Middle frontal gyrus (tissue), 1 donor: ENCODE results near the gene PSMC4.
A peak's percentile ranks its signal among the peaks of the same experiment; 100 is the strongest.

ENCODE experiments used
- DNase-seq: peaks from one replicate; pipeline ENCODE4 v3.0.0-alpha.2; 2015; ENCODE audit warnings: low spot score; ENCODE audit errors: extremely low spot score

PSMC4 gene

DNA sequence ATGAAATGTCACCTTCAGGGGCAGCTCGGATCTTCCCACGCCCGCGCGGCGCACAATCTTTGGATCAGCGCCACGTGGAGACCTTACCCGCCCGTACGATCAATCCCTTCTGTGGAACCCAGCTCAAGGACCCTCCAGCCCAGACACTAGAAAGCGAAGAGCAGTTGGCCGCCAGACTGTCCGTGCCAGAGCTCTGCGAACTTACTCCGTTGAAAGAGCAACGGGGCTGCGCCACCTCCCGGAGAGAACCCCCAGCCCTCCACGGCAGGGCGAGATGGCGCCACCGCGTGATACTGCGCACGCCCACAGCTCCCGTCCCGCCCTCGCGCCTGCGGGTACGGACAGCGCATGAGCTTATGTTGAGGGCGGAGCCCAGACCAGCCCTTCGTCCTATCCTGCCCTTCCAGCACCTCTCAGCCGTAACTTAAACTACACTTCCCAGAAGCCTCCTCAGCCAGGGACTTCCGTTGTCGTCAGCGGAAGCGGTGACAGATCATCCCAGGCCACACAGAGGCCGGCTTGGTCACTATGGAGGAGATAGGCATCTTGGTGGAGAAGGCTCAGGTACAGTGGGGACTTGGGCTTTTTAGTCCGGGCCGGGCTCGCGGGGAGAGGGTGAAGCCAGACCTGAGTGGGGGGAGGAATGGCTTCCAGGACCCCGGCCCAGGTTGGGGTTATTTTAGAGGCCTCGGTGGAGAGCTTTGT lies at the start of gene PSMC4:
Gene PSMC4, plus strand, starts transcription at position 491 of the 705 bp plus-strand sequence. Its CDS starts 38 bp downstream, at position 529.
- peak; percentile 95 for DNase-seq

DNA sequence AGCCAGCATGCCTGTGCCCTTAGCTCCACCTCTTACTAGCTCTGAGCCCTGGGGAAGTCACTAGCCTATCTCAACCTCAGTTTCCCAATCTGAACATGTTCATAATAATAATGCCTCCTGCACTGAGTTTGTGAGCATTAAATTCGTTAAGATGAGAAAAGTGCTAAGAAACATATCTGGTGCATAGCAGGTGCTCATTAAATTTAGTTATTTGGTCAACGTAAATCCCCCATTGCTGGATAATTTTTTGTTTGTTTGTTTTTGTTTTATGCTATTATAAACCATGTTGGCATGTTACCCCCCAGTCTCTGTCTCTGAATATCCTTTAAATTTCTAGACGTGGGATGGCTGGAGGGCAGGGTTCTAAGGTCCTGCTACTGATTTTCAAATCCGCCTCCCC lies 47.1 kb upstream of the PSMC4 start:
- no peak for DNase-seq

DNA sequence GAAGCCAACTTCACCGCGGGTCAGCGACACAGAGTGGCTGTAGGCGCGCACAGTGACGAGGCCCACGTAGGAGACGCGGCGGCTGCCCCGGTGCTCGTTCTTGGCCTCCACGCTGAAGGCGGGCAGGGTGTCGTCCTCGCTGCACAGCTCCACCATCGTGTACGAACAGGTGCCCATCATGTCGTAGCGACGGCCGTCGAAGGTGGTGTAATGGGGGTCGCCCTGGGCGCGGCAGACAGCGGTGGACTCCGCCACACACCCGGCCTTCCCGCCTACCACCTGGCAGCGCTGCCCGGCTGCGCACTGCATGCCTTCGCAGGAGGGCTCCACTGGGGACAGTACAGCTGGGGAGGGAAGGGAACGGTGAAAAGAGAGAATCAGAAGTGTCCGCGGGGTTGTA lies 46.6 kb upstream of the PSMC4 start:
- no peak for DNase-seq

DNA sequence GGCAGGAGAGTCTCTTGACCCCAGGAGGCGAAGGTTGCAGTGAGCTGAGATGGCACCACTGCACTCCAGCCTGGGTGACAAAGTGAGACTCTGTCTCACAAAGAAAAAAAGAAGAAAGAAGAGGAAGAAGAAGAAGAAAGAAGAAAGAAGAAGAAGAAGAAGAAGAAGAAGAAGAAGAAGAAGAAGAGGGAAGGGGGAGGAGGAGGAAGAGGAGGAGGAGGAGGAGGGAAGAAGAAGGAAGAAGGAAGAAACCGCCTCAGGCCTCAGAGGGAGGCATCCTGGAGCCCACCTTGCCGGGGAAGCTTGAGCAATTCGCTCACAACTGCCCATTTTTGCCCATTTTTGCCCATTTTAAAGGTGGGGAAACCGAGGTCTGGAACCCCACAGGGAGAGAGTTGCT lies 46.0 kb upstream of the PSMC4 start:
- DNase-seq = no peak

DNA sequence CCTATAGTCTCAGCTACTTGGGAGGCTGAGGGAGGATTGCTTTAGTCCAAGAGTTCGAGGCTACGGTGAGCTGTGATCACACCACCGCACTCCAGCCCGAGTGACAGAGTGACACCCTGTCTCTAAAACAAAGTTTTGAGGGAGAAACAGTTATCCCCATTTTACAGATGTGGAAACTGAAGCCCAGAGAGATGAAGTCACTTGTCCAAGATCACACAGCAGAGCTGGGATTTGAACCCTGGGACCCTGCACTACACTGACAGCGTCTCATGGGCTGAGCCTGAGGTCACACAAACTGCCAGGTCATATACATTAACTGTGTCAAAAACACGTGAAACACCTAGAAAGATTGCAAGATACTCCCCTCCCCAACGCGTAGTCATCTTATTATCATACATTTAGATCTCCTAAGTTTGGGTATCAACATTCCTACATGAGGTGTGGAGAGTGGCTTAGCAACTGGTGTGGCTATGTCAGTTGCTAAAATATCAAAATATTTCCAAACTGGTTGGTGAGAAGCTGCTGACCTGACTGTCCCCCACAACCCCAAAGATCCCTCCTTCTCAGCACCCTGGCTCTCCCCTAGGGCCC lies 44.7 kb upstream of the PSMC4 start:
- no peak for DNase-seq

DNA sequence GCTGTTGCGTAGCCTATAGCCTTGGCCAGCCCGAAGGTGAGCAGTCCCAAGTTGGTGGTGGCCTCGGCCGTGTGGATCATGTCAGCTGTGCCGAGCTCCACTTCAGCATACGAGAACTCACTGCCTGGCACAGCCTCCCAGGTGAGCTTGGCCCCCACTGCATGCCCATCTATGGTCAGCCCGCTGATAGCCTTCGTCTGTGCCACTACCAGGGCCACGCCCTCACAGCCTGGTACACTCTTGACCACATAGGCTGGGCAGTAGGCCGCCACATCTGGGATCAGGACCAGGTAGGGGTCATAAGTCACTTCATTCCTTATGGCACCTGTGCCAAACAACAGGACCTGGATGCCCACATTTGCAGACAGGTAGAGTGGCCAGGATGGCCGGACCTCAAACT lies 43.9 kb upstream of the PSMC4 start:
- DNase-seq = no peak

DNA sequence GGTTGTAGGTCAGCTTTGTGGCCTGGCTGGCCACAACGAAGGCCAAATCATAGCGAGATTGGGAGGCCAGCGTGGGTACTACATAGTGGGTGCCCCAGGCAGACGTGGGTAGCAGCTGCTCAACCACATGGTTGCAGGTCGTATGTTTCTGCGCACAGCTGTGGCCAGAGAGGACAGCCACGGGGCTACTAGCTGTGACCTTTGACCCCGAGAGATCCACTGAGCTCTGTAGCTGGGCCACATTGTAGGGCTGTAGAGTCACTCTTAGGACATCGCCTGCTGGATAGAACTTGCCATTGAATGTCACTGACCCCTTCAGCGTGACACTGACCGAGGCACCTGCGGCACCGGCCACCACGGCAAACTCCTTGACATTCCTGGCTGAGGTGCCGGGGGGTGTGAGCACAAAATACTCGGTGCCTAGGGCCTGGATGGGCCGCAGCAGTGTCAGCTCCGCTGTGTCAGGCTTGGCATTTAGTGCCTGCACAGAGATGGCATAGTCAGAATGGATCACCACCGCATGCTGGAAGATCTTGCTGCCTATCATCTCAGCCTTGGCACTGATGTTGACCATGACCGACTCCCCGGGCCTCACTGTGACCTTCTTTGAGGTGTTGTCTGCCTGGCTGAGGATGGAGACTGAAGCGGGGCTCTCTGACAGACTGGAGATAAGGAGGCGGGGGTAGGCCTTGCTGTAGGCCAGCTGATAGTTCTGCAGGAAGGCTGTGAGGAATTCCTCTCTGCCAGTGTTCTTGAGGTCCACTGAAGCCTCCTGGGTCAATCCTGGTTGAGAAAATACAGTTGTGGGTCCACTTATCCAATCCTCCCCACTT lies 43.2 kb upstream of the PSMC4 start:
- DNase-seq = no peak

DNA sequence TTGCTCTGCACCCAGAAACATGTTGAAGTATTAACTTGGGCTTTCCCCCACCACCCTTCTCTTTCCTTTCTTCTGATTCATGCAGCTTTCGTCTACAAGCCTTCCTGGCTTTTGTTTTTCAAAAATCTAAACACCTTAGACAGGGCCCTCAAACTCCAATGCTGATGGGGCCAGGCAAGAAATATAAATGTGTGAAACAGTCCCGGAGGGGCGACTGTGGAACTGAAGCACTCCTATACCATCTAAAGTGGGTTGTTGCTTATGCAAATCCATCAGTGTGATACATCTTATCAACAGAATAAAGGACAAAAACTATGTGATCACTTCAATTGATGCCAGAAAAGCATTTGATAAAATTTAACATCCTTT lies 42.6 kb upstream of the PSMC4 start:
- no peak for DNase-seq

DNA sequence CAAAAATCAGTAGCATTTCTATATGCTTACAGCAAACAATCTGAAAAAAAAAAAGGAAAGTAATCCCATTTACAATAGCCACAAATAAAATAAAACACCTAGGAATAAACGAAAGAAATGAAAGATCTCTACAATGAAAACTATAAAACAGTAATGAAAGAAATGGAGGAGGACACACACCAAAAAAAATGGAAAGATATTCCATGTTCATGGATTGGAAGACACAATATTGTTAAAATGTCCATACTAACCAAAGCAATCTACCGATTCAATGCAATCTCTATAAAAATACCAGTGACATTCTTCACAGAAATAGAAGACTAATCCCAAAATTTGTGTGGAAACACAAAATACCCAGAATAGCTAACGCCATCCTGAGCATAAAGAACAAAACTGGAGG lies 41.2 kb upstream of the PSMC4 start:
- no peak for DNase-seq

DNA sequence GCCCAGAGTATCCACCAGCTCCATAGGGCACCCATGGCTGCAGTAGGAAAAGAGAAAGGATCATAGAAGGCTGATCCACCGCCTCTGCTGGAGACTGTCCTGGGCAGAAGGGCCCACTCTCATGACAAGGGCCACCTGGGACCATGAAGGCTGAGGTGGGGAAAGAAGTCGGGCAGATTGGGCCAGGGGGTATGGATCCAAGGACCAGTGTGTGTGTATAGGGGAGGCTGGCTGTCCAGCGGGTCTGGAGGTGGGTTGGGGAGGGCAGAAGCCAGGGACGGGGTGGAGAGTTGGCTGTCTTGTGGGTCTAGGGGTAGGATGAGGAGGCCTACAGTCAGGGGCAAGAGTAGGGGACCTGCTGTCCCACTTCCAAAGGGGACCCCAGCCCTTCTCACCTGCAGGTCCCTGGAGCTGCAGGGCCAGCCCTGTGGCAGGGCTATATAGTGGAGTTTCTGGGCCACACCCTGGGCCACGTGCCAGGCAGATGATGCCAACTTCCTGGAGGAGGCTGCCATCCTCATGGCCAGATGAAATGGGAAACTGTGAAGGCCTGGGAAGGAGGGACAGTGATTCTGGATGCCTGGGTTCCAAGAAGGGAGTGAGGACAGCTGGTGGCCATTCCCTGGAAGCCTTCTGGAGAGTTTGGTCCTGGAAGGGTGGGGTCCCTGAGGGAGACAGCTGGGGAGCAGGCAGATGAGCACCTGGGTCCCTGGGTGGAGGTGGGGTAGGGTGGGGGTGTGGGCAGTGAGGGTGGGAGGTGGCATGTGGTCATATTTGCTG lies 36.2 kb upstream of the PSMC4 start, which contains the start of gene FCGBP:
Gene FCGBP, minus strand, starts transcription at position 51 of the 780 bp plus-strand sequence.
- no peak for DNase-seq

DNA sequence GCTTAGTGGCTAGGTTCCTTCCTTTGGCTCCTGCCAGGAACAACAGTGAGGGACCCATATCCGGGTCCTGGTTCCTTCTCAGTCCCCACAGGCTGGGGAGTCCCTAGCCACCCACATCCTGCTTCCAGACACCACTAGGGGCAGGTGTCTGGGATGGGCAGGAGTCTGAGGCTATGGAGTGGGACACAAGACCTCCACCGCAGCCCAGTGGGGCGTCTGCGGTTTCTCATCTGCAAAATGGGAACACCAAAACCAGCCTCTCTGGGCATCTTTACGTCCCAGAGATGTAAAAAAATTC lies 35.7 kb upstream of the PSMC4 start:
- DNase-seq = no peak

DNA sequence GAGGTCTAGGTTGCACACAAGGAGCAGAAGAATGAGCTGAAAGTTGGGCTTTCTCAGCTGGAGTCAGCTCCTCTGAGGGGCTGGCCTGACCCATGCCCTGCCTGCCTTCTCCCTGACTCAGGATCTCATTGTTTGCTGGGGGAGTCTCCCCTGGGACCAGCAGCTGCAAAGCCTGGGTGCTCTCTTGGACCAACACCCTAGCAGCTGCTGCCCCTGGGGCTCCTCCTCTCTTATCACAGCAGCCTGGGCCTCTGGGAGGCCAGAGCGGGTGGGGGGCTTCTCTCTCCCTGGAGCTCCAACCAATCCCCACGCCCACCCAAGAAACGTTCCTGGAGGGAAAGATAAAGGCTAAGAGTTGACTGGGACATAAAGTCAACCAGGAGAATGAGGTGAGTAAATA lies 34.9 kb upstream of the PSMC4 start:
- no peak for DNase-seq

DNA sequence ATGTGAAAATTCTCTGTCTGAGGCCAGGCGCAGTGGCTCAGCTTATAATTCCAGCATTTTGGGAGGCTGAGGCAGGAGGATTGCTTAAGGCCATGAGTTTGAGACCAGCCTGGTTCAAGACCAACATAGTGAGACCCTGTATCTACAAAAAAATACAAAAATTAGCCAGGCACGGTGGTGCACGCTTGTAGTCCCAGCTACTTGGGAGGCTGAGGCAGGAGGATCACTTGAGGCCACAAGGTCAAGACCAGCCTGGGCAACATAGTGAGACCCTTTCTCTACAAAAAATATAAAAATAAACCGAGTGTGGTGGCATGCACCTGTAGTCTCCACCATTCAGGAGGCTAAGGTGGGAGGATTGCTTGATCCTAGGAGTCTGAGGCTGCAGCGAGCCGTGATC lies 34.3 kb upstream of the PSMC4 start:
- no peak for DNase-seq

DNA sequence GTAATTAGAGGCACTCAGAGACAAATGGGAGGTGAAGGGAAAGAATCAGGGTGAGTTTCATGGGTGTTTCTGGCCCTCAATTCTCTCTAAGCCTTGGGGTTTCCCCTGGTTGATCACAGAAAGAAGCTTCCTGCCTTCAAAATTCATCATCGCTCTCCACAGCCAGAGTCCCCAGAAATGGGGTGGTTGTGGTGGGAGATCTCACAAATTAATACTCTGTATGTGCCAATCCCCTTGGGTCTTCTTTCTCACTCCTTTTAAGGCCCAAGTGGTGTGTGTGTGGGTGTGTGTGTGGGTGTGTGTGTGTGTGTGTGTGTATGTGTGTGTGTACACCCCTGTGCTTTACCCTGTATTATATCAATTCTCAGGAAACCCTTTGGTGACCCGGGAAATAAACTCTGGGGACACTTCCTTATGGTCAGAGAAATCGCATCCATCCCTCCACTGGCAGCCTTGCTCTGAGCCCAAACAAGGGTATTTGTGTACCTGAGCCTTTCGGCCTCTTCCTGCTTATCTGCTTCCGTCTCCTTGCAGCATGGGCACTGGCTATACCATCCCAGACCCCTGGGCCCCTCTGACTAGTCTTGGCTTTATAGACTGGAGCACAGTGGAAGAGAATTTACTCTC lies 33.8 kb upstream of the PSMC4 start:
- DNase-seq = no peak

DNA sequence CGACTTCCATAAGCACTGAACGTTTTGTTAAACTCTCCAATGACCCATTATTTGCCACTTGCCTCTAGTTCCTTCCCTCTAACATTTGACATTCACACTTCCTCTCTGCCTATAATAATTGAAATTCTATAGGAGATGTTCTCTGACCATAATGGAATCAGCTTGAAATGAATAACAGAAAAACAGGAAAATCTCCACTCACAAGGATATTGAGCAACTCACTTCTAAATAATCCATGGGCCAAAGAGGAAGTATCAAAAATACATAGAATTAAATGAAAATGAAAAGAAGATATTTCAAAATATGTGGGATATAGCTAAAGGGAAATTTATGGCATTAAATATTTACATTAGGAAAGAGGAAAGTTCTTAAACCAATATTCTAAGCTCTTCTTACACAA lies 33.2 kb upstream of the PSMC4 start:
- DNase-seq = no peak

DNA sequence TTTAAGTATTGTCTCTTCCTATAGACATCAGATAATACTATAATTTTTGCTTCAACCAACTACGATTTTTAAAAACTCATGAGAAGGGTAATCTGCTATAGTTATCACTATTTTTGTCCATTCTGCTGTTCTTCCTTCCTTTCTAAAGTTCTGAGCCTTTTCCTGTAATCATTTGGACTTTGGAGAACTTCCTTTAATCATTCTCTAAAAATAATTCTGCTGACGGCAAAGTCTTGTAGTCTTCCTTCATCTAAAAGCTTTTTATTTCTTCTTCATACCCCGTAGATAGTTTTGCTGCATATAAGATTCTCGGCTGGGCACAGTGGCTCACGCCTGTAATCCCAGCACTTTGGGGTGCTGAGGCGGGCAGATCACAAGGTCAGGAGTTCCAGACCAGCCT lies 31.4 kb upstream of the PSMC4 start:
- no peak for DNase-seq

DNA sequence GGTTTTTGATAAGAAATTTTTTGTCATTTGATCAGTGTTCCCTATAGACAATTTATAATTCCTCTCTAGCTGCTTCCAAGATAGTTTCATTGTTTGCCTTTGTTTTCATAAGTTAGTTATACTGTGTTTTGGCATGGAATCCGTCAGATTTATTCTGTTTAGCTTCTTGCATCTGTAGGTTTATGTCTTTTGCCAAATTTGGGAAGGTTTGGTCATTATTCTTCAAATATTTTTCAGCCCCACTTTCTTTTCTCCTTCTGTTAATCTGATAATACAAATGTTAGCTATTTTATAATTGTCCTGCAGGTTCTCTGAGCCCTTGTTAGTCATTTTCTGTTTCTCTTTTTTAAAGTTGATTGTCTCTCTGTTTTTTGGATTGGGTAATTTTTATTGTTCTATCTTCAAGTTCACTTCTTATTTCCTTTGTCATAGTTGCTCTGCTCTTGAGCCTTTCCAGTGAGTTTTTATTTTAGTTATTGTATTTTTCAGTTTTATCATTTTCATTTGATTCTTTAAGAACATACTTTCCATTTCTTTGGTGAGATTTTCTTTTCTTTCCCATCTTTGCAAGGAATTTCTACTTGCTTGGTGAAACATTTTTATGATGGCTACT lies 30.6 kb upstream of the PSMC4 start:
- no peak for DNase-seq

DNA sequence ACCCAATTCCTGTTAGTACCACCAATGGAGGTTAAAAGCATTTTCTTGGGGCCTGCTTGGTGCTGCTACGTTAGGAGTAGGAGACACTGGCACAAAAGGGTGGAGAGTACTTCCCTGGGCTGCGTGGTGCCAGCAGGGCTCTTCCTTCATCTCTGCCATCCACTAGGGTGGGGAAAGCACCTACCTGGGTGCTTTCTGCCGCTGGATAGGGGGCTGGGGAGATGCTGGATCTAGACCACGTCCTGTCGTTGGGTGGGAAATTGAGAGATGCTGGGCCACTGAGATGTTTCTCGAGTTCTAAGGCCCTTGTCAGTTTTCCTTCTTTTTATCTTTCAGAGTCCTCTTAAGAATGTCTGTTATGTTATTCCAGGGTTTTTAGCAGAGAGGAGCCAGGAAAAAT lies 29.8 kb upstream of the PSMC4 start:
- no peak for DNase-seq

DNA sequence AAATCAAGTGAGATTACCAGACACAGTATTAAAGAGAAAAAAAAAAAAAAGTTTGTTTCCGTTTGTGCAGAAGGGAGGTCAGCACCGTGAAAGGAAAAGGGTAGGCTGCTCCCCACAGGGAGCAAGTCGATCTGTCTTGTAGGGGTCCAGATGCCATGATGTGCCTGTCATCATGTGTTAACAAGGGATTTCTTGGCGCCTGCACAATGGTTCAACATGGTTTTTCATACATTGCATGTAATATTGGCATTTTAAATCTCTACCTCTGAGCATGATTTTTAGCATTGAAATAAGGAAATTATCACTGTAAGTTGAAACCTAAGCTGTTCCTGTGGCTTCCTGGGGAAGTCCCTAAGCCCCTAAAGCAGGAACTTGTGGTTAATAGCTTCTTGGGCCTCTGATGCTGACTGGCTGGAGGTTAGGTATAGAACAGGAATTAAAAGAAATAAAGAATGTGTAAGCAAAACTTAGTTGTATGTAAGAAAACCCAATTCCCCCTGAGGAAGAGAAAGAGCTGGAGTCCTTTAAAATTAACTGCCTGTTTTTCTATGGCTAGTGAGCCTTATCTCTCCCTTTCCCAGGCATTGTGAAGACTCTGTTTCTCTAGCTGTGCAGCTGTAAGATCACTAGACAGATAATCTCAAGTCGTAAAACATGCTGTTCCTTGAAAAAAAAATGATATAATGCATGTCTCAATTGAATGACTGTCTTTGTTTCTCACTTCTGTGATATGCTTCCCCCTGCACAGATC lies 29.2 kb upstream of the PSMC4 start:
- no peak for DNase-seq

DNA sequence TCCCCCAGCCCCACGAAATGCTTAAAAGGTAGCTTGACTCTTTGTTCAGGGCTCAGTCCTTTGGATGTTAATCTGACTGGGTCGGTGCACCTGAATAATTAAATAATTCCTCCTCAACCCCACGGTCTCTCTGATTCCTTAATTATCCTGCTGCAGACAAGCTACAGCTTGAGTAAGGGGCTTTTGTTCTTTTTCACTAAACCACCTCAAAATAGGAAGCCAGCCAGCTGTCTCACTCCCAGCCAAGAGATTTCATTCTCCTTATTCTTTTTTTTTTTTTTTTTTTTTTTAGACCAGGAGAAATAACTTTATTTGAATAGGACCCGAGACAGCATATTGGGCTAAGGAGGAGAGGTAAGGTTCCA lies 28.6 kb upstream of the PSMC4 start:
- no peak for DNase-seq
